NB4 (cell line): ENCODE results near the gene ANKDD1A.

Experiments used
- CTCF ChIP-seq: IDR thresholded peaks from one replicate; pipeline ENCODE4 v1.5.1; 2012; ENCODE audit warnings: low read depth, low read length
- MAX ChIP-seq: IDR thresholded peaks from 2 replicates; pipeline ENCODE4 v1.6.1; 2011; ENCODE audit warnings: low read depth, low read length
- MYC ChIP-seq: IDR thresholded peaks from 2 replicates; pipeline ENCODE4 v1.6.1; 2011; ENCODE audit warnings: low read depth, low read length
- POLR2A ChIP-seq: IDR thresholded peaks from 2 replicates; pipeline ENCODE4 v1.6.1; 2011; ENCODE audit warnings: mild to moderate bottlenecking; ENCODE audit not compliant: insufficient read length; ENCODE audit errors: extremely low read depth

GRCh38 chr15:64944961-64945360, 33.3 kb downstream of the ANKDD1A start:
- TF ChIP-seq POLR2A (no peak), CTCF (no peak), MYC (no peak), MAX (no peak)
